ENCODE data around the gene RSPH1.

The RSPH1 gene

DNA sequence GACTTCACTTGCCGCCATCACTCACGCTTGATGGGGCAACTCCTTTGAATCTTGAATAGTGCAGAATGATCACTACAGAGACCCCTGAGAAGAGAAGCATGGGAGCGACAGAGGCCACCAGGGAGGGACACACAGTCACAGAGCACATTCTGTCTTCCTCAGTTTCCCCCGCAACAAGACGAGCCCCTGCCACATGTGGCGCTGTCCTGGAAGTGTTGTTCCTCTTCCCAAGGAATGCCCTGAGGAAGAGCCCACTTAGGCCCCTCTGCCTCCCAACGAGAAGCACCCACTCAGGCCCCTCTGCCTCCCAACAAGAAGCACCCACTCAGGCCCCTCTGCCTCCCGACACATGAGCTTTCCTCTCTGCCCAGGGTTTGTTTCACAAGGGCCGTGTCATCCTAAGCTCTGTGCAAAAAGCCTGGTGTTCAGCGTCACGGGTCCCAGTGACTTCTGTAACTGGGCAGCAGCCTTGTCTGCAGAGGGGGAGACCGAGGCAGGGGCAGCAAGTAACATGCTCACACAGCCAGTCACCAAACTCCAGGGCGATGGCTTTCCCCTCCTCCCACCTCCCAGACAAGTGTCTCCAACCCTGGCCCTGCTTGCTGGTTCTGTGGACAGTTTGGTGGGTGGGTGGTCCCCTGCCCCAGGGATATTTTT, 37.4 kb upstream of the RSPH1 start:
- in situ Hi-C loops (cut with MboI; ENCODE audit: low pct_unique_long_range_greater_than_20kb, low sequenced_read_pairs, unreplicated experiment), result no loop called here
- TF ChIP-seq, protein P1, sequence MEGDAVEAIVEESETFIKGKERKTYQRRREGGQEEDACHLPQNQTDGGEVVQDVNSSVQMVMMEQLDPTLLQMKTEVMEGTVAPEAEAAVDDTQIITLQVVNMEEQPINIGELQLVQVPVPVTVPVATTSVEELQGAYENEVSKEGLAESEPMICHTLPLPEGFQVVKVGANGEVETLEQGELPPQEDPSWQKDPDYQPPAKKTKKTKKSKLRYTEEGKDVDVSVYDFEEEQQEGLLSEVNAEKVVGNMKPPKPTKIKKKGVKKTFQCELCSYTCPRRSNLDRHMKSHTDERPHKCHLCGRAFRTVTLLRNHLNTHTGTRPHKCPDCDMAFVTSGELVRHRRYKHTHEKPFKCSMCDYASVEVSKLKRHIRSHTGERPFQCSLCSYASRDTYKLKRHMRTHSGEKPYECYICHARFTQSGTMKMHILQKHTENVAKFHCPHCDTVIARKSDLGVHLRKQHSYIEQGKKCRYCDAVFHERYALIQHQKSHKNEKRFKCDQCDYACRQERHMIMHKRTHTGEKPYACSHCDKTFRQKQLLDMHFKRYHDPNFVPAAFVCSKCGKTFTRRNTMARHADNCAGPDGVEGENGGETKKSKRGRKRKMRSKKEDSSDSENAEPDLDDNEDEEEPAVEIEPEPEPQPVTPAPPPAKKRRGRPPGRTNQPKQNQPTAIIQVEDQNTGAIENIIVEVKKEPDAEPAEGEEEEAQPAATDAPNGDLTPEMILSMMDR (IDR thresholded peaks at IDR 0.05; ENCODE audit: extremely low read depth, insufficient read depth, missing control alignments), result no peak
- DNase-seq (ENCODE audit: low spot score), result no peak

DNA sequence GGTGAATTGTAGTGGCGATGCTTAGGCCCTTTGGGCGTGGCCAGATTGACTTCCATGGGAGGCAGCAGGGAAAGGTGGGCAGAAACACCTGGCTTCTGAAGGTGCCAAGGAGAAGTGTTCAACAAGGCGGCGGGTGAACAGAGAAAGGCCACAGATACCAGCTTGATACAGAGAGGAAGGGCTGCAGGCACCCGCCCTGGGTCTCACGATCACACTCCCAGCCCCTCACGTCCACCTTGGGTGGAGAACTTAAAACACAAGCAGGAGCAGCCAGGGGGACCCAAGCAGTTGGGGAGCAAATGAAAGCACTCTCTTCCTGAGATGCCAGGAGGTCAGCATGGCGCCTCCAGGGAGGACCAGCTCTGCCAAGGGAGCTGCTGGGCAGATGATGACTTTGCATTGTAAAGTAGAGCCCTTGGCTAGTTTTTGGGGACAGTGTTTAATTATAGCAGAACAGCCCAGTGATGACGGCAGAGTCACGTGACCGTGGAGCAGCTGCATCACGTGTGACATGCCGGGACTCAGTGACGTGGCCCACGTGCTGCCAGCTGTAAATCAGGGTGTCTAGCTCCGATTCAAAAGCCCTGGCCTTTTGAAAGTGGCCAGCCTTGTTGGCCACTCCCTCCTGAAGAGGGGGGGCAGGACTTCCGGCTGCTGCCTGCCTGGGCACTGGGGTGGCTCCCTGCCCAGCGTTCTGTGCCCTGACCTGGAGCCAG, 36.6 kb upstream of the RSPH1 start:
- TF ChIP-seq, protein P1 (IDR thresholded peaks at IDR 0.05; ENCODE audit: extremely low read depth, insufficient read depth, missing control alignments), result no peak

DNA sequence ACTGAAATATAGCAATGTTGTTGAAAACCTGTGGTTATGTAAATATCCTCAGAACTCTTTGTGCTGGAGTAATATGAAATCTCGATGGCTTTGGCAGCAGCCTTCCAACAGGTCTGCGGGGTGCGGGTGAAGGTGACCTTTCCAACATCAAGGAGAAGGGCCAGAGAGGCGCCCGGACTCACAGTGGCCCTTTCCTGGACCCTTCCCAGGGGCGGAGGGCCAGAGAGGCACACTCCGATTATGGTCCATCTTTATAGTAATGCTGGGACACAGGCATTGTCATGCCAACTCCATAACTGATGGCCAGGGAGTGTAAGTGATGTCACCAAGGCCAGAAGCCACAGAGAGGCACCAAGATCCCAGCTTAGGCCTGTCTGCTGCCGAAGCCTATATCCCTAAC, 35.7 kb upstream of the RSPH1 start:
- TF ChIP-seq, protein P1 (IDR thresholded peaks at IDR 0.05; ENCODE audit: extremely low read depth, insufficient read depth, missing control alignments), result no peak
- in situ Hi-C loops (cut with MboI; ENCODE audit: low pct_unique_long_range_greater_than_20kb, low sequenced_read_pairs, unreplicated experiment), result no loop called here
- DNase-seq (ENCODE audit: low spot score), result no peak

More for the DNA sequence above, 36.6 kb upstream of the RSPH1 start:
- in situ Hi-C loops (cut with MboI; ENCODE audit: low pct_unique_long_range_greater_than_20kb, low sequenced_read_pairs, unreplicated experiment), result no loop called here
- no peak for DNase-seq (ENCODE audit: low spot score)

DNA sequence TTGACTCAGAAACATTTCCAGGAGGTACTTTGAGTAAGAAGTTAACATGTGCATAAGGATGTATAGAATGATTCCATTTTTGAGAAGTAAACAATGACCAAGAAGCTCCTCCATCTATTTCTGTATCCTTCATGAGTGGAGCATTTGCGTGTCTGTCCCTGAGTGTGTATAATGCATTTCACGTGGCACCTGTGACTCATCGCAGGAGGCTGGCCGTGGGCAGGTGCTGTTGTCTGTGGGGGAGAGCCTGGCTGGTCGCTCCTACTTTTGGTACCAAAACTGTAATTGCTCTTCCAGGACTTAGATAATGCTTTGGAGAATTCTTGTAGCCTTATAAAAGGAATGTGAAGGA, 34.1 kb upstream of the RSPH1 start:
- TF ChIP-seq, protein P1 (IDR thresholded peaks at IDR 0.05; ENCODE audit: extremely low read depth, insufficient read depth, missing control alignments), result no peak
- in situ Hi-C loops (cut with MboI; ENCODE audit: low pct_unique_long_range_greater_than_20kb, low sequenced_read_pairs, unreplicated experiment), result no loop called here
- DNase-seq (ENCODE audit: low spot score), result no peak

DNA sequence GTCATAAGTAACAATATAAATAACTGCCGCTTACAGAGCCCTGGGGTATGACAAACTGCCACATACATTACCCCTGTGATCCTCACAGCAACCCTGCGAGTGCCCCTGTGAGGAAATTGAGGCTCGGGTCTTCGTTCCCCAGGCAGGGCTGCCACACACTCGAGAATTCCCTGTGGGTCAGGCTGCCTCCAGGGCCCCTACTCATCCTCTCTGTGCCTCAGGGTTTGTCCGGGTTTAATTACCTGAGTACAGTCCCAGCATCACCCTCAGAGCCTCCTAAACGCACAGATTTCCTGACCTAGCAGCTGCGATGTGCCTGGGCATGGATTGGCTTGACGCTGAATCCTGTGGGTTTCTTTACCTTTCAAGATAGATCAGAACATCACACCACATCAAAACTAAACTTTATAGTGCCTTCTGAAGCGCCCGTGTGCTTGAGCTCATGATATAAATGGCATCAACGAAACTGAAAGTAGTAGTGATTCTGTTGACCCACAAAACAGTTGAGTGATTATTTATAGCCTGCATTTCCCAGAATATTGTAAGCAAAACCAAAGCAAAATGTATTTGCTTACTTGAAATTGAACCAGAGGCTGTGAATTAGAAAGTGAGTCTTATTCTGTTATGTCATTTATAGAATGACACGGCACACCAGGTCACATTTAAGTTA, 31.6 kb upstream of the RSPH1 start:
- TF ChIP-seq, protein P1 (IDR thresholded peaks at IDR 0.05; ENCODE audit: extremely low read depth, insufficient read depth, missing control alignments), result no peak
- in situ Hi-C loops (cut with MboI; ENCODE audit: low pct_unique_long_range_greater_than_20kb, low sequenced_read_pairs, unreplicated experiment), result no loop called here
- peak; percentile 69 for DNase-seq (ENCODE audit: low spot score)

DNA sequence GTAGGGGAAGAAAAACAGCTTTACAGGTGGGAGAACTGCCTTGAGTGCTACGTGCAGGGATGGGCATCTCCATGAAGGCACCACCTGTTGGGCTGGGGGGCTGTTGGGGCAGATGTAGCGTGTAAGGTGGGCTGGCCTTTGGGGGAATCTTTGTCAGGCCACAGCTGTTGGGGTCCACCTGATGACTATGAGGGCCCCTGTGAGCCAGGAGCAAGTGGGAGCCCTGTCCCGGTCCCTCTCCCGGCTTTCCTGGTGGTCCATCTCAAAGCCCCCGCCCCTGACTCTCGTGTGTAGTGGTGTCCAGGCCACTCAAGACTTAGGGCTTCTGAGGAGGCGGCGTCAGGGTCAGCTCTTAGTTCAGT, 31.1 kb upstream of the RSPH1 start:
- TF ChIP-seq, protein P1 (IDR thresholded peaks at IDR 0.05; ENCODE audit: extremely low read depth, insufficient read depth, missing control alignments), result no peak
- in situ Hi-C loops (cut with MboI; ENCODE audit: low pct_unique_long_range_greater_than_20kb, low sequenced_read_pairs, unreplicated experiment), result no loop called here
- DNase-seq (ENCODE audit: low spot score), result no peak
